ENCODE results near the gene TBC1D22B.

- no peak for TF ChIP-seq CTCF (conservative IDR thresholded peaks at IDR 0.05; ENCODE audit: low read length)
- TF ChIP-seq EZH2phosphoT487 (IDR thresholded peaks at IDR 0.05; ENCODE audit: borderline replicate concordance) = no peak
Observed at GRCh38 chr6:37351027-37351426, 93.5 kb downstream of the TBC1D22B start.

Data from Loucy (cell line).